Pancreas (tissue), 10 donors: ENCODE data around the gene NXN. TPM values are rescaled to one million over a fixed set of nuclear protein-coding genes. Genes with fewer than 3 reads are reported as not detected.
A peak's percentile ranks its signal among the peaks of the same experiment; 100 is the strongest.

ENCODE experiments used
- ATAC-seq, 4 donors: fragments of 200-7000 bp; cut with Tn5 transposase; one replicate each; pipeline versions ENCODE4 v1.8.0 to v1.9.1; 2020; ENCODE audit warnings: mild to moderate bottlenecking in 4 of 4, moderate library complexity in 4 of 4
- DNase-seq, 6 donors: peaks; one replicate each; pipeline ENCODE4 v3.0.0-alpha.2; 2020
- FAIRE-seq: peaks from 2 replicates; lab custom pipeline; 2012; peaks lifted over from hg19 to GRCh38; lab: Jason Lieb, UNC
- H3K27ac ChIP-seq, 4 donors: fragments of 200-600 bp; sonication (generic); 1 replicate in 3 of 4; 2 replicates in 1 of 4; pipeline versions ENCODE4 v1.5.0 to v1.8.0; 2020
- H3K27me3 ChIP-seq, 4 donors: fragments of 200-600 bp; one replicate each; pipeline ENCODE4 v1.8.0; 2021
- H3K36me3 ChIP-seq, 3 donors: fragments of 200-600 bp; sonication (generic) in 1 of 3; one replicate each; pipeline versions ENCODE4 v1.5.0 to v1.8.0; 2020 to 2021
- H3K4me1 ChIP-seq, 3 donors: fragments of 200-600 bp; one replicate each; pipeline ENCODE4 v1.8.0; 2021
- H3K4me3 ChIP-seq, 4 donors: fragments of 200-600 bp; sonication (generic) in 2 of 4; one replicate each; pipeline versions ENCODE4 v1.5.0 to v1.8.0; 2020 to 2021
- H3K9me3 ChIP-seq, 4 donors: fragments of 200-600 bp; one replicate each; pipeline ENCODE4 v1.8.0; 2021
- WGBS, 2 donors: extraction: QIAGEN DNeasy Blood & Tissue Kit; methylation state at CpG; one replicate each; pipeline ENCODE4 v1.1.7; 2013; 5-methylcytosine and 5-hydroxymethylcytosine counted together
- intact Hi-C, 3 donors: fragments of 100-400 bp; cut with DNase I; formaldehyde crosslinking; loops; one replicate each; pipeline versions ENCODE4 v1.11.1 to v1.14.2; 2022
- polyA plus RNA-seq, 2 donors: library from polyadenylated mRNA; stranded (reverse); fragments of 200-250 nt; gene quantifications; one replicate each; pipeline ENCODE4 v1.2.3, GENCODE V29; 2013
- total RNA-seq, 6 donors: library from RNA; stranded (reverse); fragmentation: NEBNext Ultra II Directional in 4 of 6; extraction: Animal tissue kit (Norgen Biotek cat#: 25700) in 4 of 6; gene quantifications; one replicate each; pipeline versions ENCODE4 v1.2.1 to v1.2.4, GENCODE V29; 2021 to 2023
- TF ChIP-seq, protein P1 (sequence below), 4 donors: fragments of 200-600 bp; sonication (generic) in 3 of 4; IDR thresholded peaks; one replicate each; pipeline versions ENCODE4 v1.5.0 to v1.8.0; 2021; ENCODE audit warnings: antibody characterized with exemption in 4 of 4
- donor health status: healthy with polysubstance abuse.
- donor health status: DM: no; HTN: no; CAD: no; lungs with moderate emphysema.
- donor health status: DM: no; HTN: no; CAD: no.
- donor health status: control.
- donor health status: control.
- donor health status: Bipolar disorder and iron deficiency.
- donor health status: DM: yes; HTN: yes; CAD: no.
- donor health status: DM: no; HTN: no; CAD: no.
- donor health status: DM: no; HTN: no; CAD: no.
- donor health status: DM: yes; HTN: yes; CAD: no.

Gene NXN
- total and polyA plus RNA-seq, 8 donors = 17.4 to 35.0 (median 29.4) TPM

DNA sequence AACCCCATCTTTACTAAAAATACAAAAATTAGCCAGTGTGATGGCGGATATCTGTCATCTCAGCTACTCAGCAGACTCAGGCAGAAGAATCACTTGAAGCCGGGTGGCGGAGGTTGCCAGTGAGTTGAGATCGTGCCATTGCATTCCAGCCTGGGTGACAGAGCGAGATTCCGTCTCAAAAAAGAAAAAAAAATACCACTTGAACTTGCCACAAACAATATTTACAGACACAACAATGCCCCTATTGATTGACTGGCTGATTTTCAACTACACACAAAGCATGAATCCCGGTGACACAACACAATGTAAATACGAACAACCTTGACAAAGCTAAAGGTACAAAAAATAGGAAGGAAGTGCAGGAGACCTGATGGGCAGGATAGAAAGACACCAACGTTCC lies 49.3 kb downstream of the NXN start:
- no peak overlapping the region for H3K4me3 ChIP-seq
- ATAC-seq (peak; percentile 64 to 76 (median 68)), DNase-seq (peak in 3 of 6 donors; percentile 19 to 42 (median 40)), FAIRE-seq (no peak)
- H3K27ac ChIP-seq = peak overlapping the region in 2 of 4 donors; percentile 58 to 67
- peaks cover 14 to 29% (median 24%) of the 10 kb centered on the region in 3 donors for H3K4me1 ChIP-seq
- intact Hi-C loops = no loop called here
- no peaks in the 10 kb centered on the region for H3K27me3 ChIP-seq
- TF ChIP-seq, protein P1, sequence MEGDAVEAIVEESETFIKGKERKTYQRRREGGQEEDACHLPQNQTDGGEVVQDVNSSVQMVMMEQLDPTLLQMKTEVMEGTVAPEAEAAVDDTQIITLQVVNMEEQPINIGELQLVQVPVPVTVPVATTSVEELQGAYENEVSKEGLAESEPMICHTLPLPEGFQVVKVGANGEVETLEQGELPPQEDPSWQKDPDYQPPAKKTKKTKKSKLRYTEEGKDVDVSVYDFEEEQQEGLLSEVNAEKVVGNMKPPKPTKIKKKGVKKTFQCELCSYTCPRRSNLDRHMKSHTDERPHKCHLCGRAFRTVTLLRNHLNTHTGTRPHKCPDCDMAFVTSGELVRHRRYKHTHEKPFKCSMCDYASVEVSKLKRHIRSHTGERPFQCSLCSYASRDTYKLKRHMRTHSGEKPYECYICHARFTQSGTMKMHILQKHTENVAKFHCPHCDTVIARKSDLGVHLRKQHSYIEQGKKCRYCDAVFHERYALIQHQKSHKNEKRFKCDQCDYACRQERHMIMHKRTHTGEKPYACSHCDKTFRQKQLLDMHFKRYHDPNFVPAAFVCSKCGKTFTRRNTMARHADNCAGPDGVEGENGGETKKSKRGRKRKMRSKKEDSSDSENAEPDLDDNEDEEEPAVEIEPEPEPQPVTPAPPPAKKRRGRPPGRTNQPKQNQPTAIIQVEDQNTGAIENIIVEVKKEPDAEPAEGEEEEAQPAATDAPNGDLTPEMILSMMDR (IDR thresholded peaks at IDR 0.05) = no peak
- WGBS, 2 donors = 21 to 26% methylated on average over 9 of the region's 9 CpGs
- no peaks in the 10 kb centered on the region for H3K9me3 ChIP-seq
- no peaks in the 10 kb centered on the region for H3K36me3 ChIP-seq

DNA sequence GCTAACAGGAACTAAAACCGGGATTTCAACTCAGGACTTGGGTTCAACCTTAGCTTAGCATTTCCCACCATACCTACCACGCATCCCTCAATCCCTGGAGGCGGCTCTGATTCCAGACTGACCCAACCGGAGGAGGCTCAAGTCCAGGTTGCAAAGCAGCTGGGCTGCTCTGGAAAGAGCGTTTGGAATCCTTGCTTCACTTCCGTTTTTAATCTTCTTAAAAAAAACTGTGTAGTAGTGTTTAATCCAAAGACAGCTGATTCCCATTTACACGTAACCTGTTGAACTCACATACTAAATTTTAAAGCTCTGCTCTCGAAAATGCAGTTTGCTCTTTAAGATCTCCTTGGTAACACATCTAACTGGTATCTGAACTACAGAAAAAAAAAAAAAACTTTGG lies 50.0 kb downstream of the NXN start:
- Histone ChIP-seq H3K4me1 (peaks cover 14 to 29% (median 24%) of the 10 kb centered on the region in 3 donors), H3K9me3 (no peaks in the 10 kb centered on the region), H3K36me3 (no peaks in the 10 kb centered on the region), H3K27ac (peak overlapping the region in 2 of 4 donors; percentile 58 to 67), H3K27me3 (no peaks in the 10 kb centered on the region), H3K4me3 (no peak overlapping the region)
- DNase-seq (no peak), FAIRE-seq (no peak), ATAC-seq (no peak)
- TF ChIP-seq, protein P1 (IDR thresholded peaks at IDR 0.05) = no peak
- intact Hi-C loops = no loop called here
- 73 to 79% methylated on average over 8 of the region's 8 CpGs for WGBS, 2 donors

DNA sequence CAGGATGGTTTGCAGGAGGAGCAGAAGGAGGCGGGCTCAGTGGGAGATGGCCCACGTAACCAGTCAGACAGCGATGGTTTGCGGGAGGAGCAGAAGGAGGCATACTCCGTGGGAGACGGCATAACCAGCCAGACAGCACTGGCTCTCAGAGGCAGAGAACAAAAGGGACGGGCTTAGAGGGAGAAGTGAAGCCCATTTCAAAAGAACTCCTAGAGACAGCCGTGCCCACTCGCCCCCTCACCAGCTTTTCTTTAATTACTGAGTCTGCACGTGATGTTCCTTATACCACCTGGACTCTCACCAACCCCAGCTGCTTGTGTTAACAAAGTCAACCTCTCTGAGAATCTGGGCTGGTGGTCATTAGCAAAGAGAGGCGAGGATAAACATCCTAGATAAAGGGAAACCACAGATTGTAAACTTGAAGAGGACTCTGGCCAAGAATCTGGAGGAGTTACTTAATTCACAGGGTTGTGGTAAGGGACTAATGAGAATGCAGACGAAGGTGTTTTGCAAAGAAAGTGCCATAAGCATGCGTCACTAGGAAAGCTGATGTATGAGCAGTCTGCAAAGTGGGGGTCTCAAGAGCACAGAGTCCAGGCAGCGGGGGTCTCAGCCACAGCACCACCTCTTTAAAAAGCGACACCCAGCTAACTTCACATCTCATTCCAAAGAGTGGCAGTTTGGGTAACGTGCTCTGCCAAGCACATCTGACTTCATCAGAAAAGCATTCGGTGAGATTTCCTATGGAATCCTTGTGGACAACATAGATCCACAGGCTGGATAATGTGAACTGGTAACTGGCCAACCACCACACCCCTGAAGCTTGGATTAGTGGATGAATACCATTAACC lies 51.7 kb downstream of the NXN start:
- H3K9me3 ChIP-seq = no peaks in the 10 kb centered on the region
- TF ChIP-seq, protein P1 (IDR thresholded peaks at IDR 0.05) = no peak
- FAIRE-seq = no peak
- no peak overlapping the region for H3K27ac ChIP-seq
- H3K27me3 ChIP-seq = no peaks in the 10 kb centered on the region
- H3K36me3 ChIP-seq = no peaks in the 10 kb centered on the region
- no peak overlapping the region for H3K4me3 ChIP-seq
- WGBS, 2 donors = 77% methylated on average over 17 of the region's 17 CpGs
- ATAC-seq = peak in 2 of 4 donors; percentile 15 to 17
- intact Hi-C loops = no loop called here
- DNase-seq = no peak
- peaks cover 14 to 20% (median 14%) of the 10 kb centered on the region in 3 donors for H3K4me1 ChIP-seq

DNA sequence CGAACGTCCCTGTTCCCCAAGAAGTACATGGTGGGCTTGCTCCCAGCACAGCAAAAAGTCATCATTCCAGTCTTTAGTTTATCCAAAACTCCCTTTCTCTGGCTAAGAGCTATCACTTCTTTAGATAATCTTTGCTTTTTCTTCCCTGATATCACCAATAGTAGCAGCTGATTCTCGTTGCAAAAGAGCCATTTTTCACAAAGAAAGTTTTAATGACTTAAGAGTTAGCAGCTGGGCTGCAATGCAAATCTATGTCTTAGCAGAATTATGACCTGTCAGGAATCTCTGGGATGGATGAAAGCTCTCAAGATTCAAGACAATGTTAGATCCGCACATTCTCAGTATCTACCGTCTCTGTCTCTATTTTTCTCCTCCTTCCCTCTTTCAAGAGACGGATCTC lies 53.8 kb downstream of the NXN start:
- DNase-seq = no peak
- H3K9me3 ChIP-seq = no peaks in the 10 kb centered on the region
- no peak for ATAC-seq
- H3K27me3 ChIP-seq = no peaks in the 10 kb centered on the region
- TF ChIP-seq, protein P1 (IDR thresholded peaks at IDR 0.05) = no peak
- no peak for FAIRE-seq
- no peak overlapping the region for H3K4me3 ChIP-seq
- intact Hi-C loops = no loop called here
- no peak overlapping the region for H3K27ac ChIP-seq
- H3K36me3 ChIP-seq = no peaks in the 10 kb centered on the region
- 80 to 84% methylated on average over 6 of the region's 6 CpGs for WGBS, 2 donors
- peaks cover 12 to 19% (median 14%) of the 10 kb centered on the region in 3 donors for H3K4me1 ChIP-seq
